T-helper 22 cell (primary cell): ENCODE results near the gene COA5.

Source experiments
- DNase-seq: peaks from one replicate; pipeline ENCODE4 v3.0.0-alpha.2; 2020; ENCODE audit warnings: low read depth

The COA5 gene

DNA sequence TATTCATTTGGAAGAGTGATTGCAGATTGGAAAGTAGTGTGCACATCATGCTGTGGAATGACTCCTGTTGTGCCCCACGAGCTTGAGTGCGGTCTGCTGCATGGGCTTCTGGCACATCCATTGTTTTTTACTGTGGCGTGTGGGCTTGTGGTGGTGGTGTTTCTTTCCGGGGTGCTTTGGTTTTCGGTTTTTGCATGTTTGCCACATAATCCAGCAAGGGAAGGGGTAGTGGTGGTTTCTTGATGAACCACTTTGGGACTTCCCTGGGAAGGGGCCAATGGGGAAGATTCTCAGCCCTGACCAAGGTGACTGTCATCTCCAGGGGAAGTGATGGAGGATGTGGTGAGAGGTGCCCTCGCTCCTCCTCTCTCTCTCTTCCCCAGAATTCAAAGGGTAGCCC lies 57.0 kb downstream of the COA5 start:
- DNase-seq, result no peak

DNA sequence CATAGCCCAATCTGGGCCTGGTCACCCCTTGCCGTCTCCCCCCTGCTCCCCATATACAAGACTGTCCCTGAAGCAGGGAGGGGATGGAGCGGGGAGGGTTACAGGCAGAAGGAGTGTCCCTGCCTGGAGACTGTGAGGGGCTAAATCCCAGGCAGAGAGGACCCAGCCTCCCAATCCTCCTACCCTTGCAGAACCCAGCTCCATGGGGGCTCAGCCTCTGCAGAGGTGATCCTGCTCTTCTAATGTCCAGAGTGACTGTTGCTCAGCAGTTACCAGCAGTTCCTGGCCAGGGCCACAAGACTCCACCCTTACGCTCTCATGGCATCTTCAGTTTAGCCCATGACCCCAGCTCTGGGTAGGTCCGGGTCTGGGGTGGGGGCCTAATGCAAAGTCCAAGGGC lies 58.1 kb downstream of the COA5 start:
- DNase-seq, result no peak
